ENCODE results near the gene PNLIPRP3.
"Not testable (repeated sequence)": the region's sequence is repeated elsewhere in the genome, so short reads cannot be mapped to it uniquely, and the experiment has no call there.

Gene PNLIPRP3

GRCh38 chr10:116427671-116428070, at the start of gene PNLIPRP3:
TSS of gene PNLIPRP3 (plus strand) at chr10:116427847. CDS start at chr10:116428013, 166 bp downstream.
- no peak for DNase-seq

GRCh38 chr10:116382290-116382689, 45.4 kb upstream of the PNLIPRP3 start:
- no peak for DNase-seq

- no peak for DNase-seq
These were observed 42.3 kb upstream of the PNLIPRP3 start for GRCh38 chr10:116385311-116385710.

GRCh38 chr10:116385994-116386809, 41.4 kb upstream of the PNLIPRP3 start:
- DNase-seq: no peak

- not testable (repeated sequence) for DNase-seq
These were observed 34.3 kb upstream of the PNLIPRP3 start for GRCh38 chr10:116393246-116393831.

- DNase-seq: no peak
These were observed 32.2 kb upstream of the PNLIPRP3 start for GRCh38 chr10:116395223-116395985.

- DNase-seq: no peak
These were observed 29.4 kb upstream of the PNLIPRP3 start for GRCh38 chr10:116398224-116398623.

GRCh38 chr10:116402858-116403257, 24.8 kb upstream of the PNLIPRP3 start:
- DNase-seq: no peak

- no peak for DNase-seq
These were observed 23.9 kb upstream of the PNLIPRP3 start for GRCh38 chr10:116403740-116404250.

GRCh38 chr10:116408719-116409118, 18.9 kb upstream of the PNLIPRP3 start:
- no peak for DNase-seq

GRCh38 chr10:116410351-116410750, 17.3 kb upstream of the PNLIPRP3 start:
- DNase-seq: no peak

GRCh38 chr10:116417821-116418220, 9.8 kb upstream of the PNLIPRP3 start:
- no peak for DNase-seq

- DNase-seq: no peak
These were observed 9.3 kb upstream of the PNLIPRP3 start for GRCh38 chr10:116418389-116418788.

GRCh38 chr10:116421815-116422214, 5.8 kb upstream of the PNLIPRP3 start:
- DNase-seq: no peak

- DNase-seq: no peak
These were observed 1.8 kb downstream of the PNLIPRP3 start for GRCh38 chr10:116429288-116429977.

- DNase-seq: no peak
These were observed 2.6 kb downstream of the PNLIPRP3 start for GRCh38 chr10:116430288-116430687.

GRCh38 chr10:116431598-116431997, 4.0 kb downstream of the PNLIPRP3 start:
- DNase-seq: no peak

- no peak for DNase-seq
These were observed 9.5 kb downstream of the PNLIPRP3 start for GRCh38 chr10:116437076-116437692.

- DNase-seq: no peak
These were observed 12.8 kb downstream of the PNLIPRP3 start for GRCh38 chr10:116440330-116441030.

- no peak for DNase-seq
These were observed 17.0 kb downstream of the PNLIPRP3 start for GRCh38 chr10:116444527-116445142.

- no peak for DNase-seq
These were observed 23.2 kb downstream of the PNLIPRP3 start for GRCh38 chr10:116450861-116451260.
